ENCODE results near the gene ZRANB2. TPM values are rescaled to one million over a fixed set of nuclear protein-coding genes. Genes with fewer than 3 reads are reported as not detected.

ZRANB2 gene
- polyA plus RNA-seq, 1 donor (not counting 4 experiments of a cell fraction or from before 2014, with no cell fraction given), result 92.3 TPM

DNA sequence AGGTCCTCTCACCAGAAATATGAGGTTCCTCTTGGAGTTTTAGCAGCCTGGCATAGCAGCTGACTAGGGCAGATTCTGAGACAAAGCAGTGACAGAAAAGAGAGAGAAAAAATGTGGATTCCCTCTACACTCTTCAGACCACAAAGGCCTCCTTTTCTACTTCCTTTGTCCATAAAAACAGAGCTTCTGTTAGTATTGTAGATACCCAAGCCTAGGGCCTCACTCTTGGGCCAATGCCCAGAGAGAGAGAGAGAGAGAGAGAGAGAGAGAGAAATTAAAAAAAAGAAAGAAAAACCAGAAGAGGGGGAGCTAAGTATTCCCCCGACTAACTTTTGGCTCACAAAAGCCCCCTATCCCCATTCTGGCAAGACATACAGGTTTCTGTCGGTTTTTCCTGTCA lies 2.4 kb upstream of the ZRANB2 start:
- no peak overlapping the region for H3K27ac ChIP-seq (ENCODE audit: control insufficient read depth, insufficient read depth, low read length)
- H3K9ac ChIP-seq (ENCODE audit: control insufficient read depth, extremely low read depth, insufficient read depth, low read length), result no peak overlapping the region
- no peaks in the 10 kb centered on the region for H3K27me3 ChIP-seq (ENCODE audit: control insufficient read depth, extremely low read depth, insufficient read depth, low read length)
- no peak for DNase-seq (ENCODE audit: low read depth, low spot score)
- H4K20me1 ChIP-seq (ENCODE audit: control insufficient read depth, extremely low read depth, insufficient read depth, low read length), result peaks cover 5% of the 10 kb centered on the region
- H3K79me2 ChIP-seq (ENCODE audit: control insufficient read depth, insufficient read depth, low read length), result peaks cover 26% of the 10 kb centered on the region
- no peaks in the 10 kb centered on the region for H3K9me1 ChIP-seq (ENCODE audit: control insufficient read depth, extremely low read depth, insufficient read depth, low read length)
- no peaks in the 10 kb centered on the region for H3K9me3 ChIP-seq (ENCODE audit: control insufficient read depth, low read depth, low read length)
- H3K4me3 ChIP-seq (ENCODE audit: control insufficient read depth in 2 of 3, extremely low read depth in 1 of 3, insufficient read depth in 2 of 3, low read depth in 1 of 3, low read length in 3 of 3), result no peak overlapping the region
- FAIRE-seq, result no peak
- no peak overlapping the region for H2AFZ ChIP-seq (ENCODE audit: control insufficient read depth, low read length)
- TF ChIP-seq, protein P1, sequence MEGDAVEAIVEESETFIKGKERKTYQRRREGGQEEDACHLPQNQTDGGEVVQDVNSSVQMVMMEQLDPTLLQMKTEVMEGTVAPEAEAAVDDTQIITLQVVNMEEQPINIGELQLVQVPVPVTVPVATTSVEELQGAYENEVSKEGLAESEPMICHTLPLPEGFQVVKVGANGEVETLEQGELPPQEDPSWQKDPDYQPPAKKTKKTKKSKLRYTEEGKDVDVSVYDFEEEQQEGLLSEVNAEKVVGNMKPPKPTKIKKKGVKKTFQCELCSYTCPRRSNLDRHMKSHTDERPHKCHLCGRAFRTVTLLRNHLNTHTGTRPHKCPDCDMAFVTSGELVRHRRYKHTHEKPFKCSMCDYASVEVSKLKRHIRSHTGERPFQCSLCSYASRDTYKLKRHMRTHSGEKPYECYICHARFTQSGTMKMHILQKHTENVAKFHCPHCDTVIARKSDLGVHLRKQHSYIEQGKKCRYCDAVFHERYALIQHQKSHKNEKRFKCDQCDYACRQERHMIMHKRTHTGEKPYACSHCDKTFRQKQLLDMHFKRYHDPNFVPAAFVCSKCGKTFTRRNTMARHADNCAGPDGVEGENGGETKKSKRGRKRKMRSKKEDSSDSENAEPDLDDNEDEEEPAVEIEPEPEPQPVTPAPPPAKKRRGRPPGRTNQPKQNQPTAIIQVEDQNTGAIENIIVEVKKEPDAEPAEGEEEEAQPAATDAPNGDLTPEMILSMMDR (optimal IDR thresholded peaks at IDR 0.05 in 1 of 3, IDR thresholded peaks at IDR 0.05 in 1 of 3, conservative IDR thresholded peaks at IDR 0.05 in 1 of 3; ENCODE audit: extremely low read depth in 1 of 3, insufficient read depth in 2 of 3, low read length in 3 of 3), result no peak
- TF ChIP-seq EZH2 (IDR thresholded peaks at IDR 0.05; ENCODE audit: low read length), result no peak
- dilution Hi-C loops (cut with MboI; ENCODE audit: extremely low pct_ligation_motif_present, low sequenced_read_pairs), result no loop called here
- H3K36me3 ChIP-seq (ENCODE audit: control insufficient read depth in 2 of 2, extremely low read depth in 1 of 2, insufficient read depth in 2 of 2, low read length in 2 of 2), result no peaks in the 10 kb centered on the region
- H3K4me1 ChIP-seq (ENCODE audit: control insufficient read depth, extremely low read depth, insufficient read depth, low read length), result peaks cover 9% of the 10 kb centered on the region
- H3K4me2 ChIP-seq (ENCODE audit: control insufficient read depth, extremely low read depth, insufficient read depth, low read depth, low read length), result no peak overlapping the region

DNA sequence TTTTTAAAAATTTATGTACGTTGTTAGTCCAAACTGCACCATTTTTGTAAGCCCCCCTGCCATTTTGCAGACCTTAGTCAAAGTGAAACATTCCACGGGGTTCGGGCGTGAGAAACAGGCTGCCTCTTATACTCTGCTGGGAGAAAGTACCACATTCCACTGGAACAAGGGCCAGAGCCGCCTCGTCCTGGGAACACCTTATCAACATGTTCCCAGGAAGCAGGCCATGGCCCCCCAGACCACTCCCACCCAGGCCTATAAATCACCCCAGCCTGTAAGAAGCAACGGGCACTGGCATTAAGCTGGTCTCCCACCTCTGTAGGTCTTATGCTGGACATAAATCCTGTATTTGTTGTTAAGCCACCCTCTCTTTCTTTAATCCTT lies 854 bp upstream of the ZRANB2 start:
- Histone ChIP-seq H3K9me1 (ENCODE audit: control insufficient read depth, extremely low read depth, insufficient read depth, low read length) (no peaks in the 10 kb centered on the region), H3K79me2 (ENCODE audit: control insufficient read depth, insufficient read depth, low read length) (peaks cover 40% of the 10 kb centered on the region), H3K9ac (ENCODE audit: control insufficient read depth, extremely low read depth, insufficient read depth, low read length) (peak overlapping the region; percentile 99), H3K36me3 (ENCODE audit: control insufficient read depth in 2 of 2, extremely low read depth in 1 of 2, insufficient read depth in 2 of 2, low read length in 2 of 2) (peaks cover 3 to 4% of the 10 kb centered on the region in 2 experiments), H3K4me2 (ENCODE audit: control insufficient read depth, extremely low read depth, insufficient read depth, low read depth, low read length) (peak overlapping the region; percentile 88), H3K27me3 (ENCODE audit: control insufficient read depth, extremely low read depth, insufficient read depth, low read length) (no peaks in the 10 kb centered on the region), H2AFZ (ENCODE audit: control insufficient read depth, low read length) (peak overlapping the region; percentile 81), H3K27ac (ENCODE audit: control insufficient read depth, insufficient read depth, low read length) (peak overlapping the region; percentile 97), H3K9me3 (ENCODE audit: control insufficient read depth, low read depth, low read length) (no peaks in the 10 kb centered on the region), H4K20me1 (ENCODE audit: control insufficient read depth, extremely low read depth, insufficient read depth, low read length) (peaks cover 9% of the 10 kb centered on the region), H3K4me3 (ENCODE audit: control insufficient read depth in 2 of 3, extremely low read depth in 1 of 3, insufficient read depth in 2 of 3, low read depth in 1 of 3, low read length in 3 of 3) (peak overlapping the region; percentile 68 to 77 (median 68)), H3K4me1 (ENCODE audit: control insufficient read depth, extremely low read depth, insufficient read depth, low read length) (peaks cover 9% of the 10 kb centered on the region)
- dilution Hi-C loops (cut with MboI; ENCODE audit: extremely low pct_ligation_motif_present, low sequenced_read_pairs), result no loop called here
- no peak for FAIRE-seq
- no peak for DNase-seq (ENCODE audit: low read depth, low spot score)
- TF ChIP-seq, protein P1 (optimal IDR thresholded peaks at IDR 0.05 in 1 of 3, IDR thresholded peaks at IDR 0.05 in 1 of 3, conservative IDR thresholded peaks at IDR 0.05 in 1 of 3; ENCODE audit: extremely low read depth in 1 of 3, insufficient read depth in 2 of 3, low read length in 3 of 3), result no peak
- no peak for TF ChIP-seq EZH2 (IDR thresholded peaks at IDR 0.05; ENCODE audit: low read length)
